ENCODE data around the gene ZDBF2. TPM values are rescaled to one million over a fixed set of nuclear protein-coding genes. Genes with fewer than 3 reads are reported as not detected.

Gene ZDBF2
- total and polyA plus RNA-seq, 7 donors, result 0.23 to 15.0 (median 12.7) TPM

GRCh38 chr2:206241736-206242135, 32.7 kb upstream of the ZDBF2 start:
- H3K27ac ChIP-seq, result no peak overlapping the region
- intact Hi-C loops (cut with DNase I), result no loop called here
- DNase-seq, result no peak
- WGBS, 2 donors, result 50 to 51% methylated on average over 4 of the region's 4 CpGs
- H3K27me3 ChIP-seq, result no peaks in the 10 kb centered on the region
- TF ChIP-seq POLR2A (IDR thresholded peaks at IDR 0.05) (no peak), EP300 (IDR thresholded peaks at IDR 0.05) (no peak), CTCF (IDR thresholded peaks at IDR 0.05) (no peak), POLR2AphosphoS5 (IDR thresholded peaks at IDR 0.05) (no peak)
- H3K36me3 ChIP-seq, result no peaks in the 10 kb centered on the region
- H3K4me1 ChIP-seq, result no peaks in the 10 kb centered on the region
- H3K4me3 ChIP-seq, result no peak overlapping the region
- no peaks in the 10 kb centered on the region for H3K9me3 ChIP-seq

- no peak overlapping the region for H3K4me3 ChIP-seq
Measured at GRCh38 chr2:206245265-206245672, 29.2 kb upstream of the ZDBF2 start.

GRCh38 chr2:206250041-206250897, 24.2 kb upstream of the ZDBF2 start:
- no peaks in the 10 kb centered on the region for H3K4me1 ChIP-seq
- 41 to 53% methylated on average over 45 of the region's 45 CpGs for WGBS, 2 donors
- H3K27ac ChIP-seq, result no peak overlapping the region
- peaks cover 0 to 3% (median 0%) of the 10 kb centered on the region in 4 donors for H3K9me3 ChIP-seq
- no peak overlapping the region for H3K4me3 ChIP-seq
- TF ChIP-seq POLR2AphosphoS5 (IDR thresholded peaks at IDR 0.05), result no peak
- no peak for TF ChIP-seq POLR2A (IDR thresholded peaks at IDR 0.05)
- no peak for TF ChIP-seq CTCF (IDR thresholded peaks at IDR 0.05)
- no peak for DNase-seq
- H3K27me3 ChIP-seq, result peaks cover 3 to 63% (median 6%) of the 10 kb centered on the region in 3 donors
- intact Hi-C loops (cut with DNase I), result no loop called here
- no peaks in the 10 kb centered on the region for H3K36me3 ChIP-seq

More at GRCh38 chr2:206245265-206245672, 29.2 kb upstream of the ZDBF2 start:
- 50 to 80% methylated on average over 2 of the region's 2 CpGs for WGBS, 2 donors
- intact Hi-C loops (cut with DNase I), result no loop called here
- H3K4me1 ChIP-seq, result no peaks in the 10 kb centered on the region
- no peak for DNase-seq
- no peak overlapping the region for H3K27ac ChIP-seq
- peaks cover 0 to 13% (median 0%) of the 10 kb centered on the region in 3 donors for H3K27me3 ChIP-seq
- TF ChIP-seq POLR2A (IDR thresholded peaks at IDR 0.05) (no peak), CTCF (IDR thresholded peaks at IDR 0.05) (no peak), POLR2AphosphoS5 (IDR thresholded peaks at IDR 0.05) (no peak), EP300 (IDR thresholded peaks at IDR 0.05) (no peak)
- H3K36me3 ChIP-seq, result no peaks in the 10 kb centered on the region
- H3K9me3 ChIP-seq, result no peaks in the 10 kb centered on the region

- Histone ChIP-seq H3K4me3 (no peak overlapping the region), H3K27ac (no peak overlapping the region), H3K36me3 (no peaks in the 10 kb centered on the region), H3K27me3 (peaks cover 9 to 93% (median 14%) of the 10 kb centered on the region in 3 donors), H3K4me1 (no peaks in the 10 kb centered on the region), H3K9me3 (peaks cover 0 to 3% (median 0%) of the 10 kb centered on the region in 4 donors)
- TF ChIP-seq EP300 (IDR thresholded peaks at IDR 0.05), result no peak
- TF ChIP-seq POLR2A (IDR thresholded peaks at IDR 0.05), result no peak
- no peak for TF ChIP-seq POLR2AphosphoS5 (IDR thresholded peaks at IDR 0.05)
- no peak for TF ChIP-seq CTCF (IDR thresholded peaks at IDR 0.05)
- DNase-seq, result no peak
- intact Hi-C loops (cut with DNase I), result no loop called here
- WGBS, 2 donors, result 58 to 62% methylated on average over 20 of the region's 20 CpGs
Measured at GRCh38 chr2:206253125-206253776, 21.2 kb upstream of the ZDBF2 start.
